Activated CD4-positive, alpha-beta T cell treated with anti-CD3 and anti-CD28 coated beads, Interleukin-2, amount 10 ng/mL, durations not matched to agents 7 days and 5 days (primary cell): ENCODE data around the gene TMEM126B. TPM values are rescaled to one million over a fixed set of nuclear protein-coding genes. Genes with fewer than 3 reads are reported as not detected.
"Not testable (repeated sequence)": the region's sequence is repeated elsewhere in the genome, so short reads cannot be mapped to it uniquely, and the experiment has no call there.

Experiments
- CTCF ChIA-PET: fragments of 350-600 bp; sonication (Branson Sonifier 250); formaldehyde crosslinking; loops from one replicate; lab custom pipeline; 2021; ENCODE audit warnings: antibody characterized with exemption; lab: Charles Lee
- POLR2A ChIA-PET: fragments of 350-600 bp; sonication (Branson Sonifier 250); formaldehyde crosslinking; loops from one replicate; lab custom pipeline; 2021; ENCODE audit warnings: antibody characterized with exemption; lab: Charles Lee
- DNase-seq: peaks from one replicate; pipeline ENCODE4 v3.0.0-alpha.2; 2020
- H3K27ac Mint-ChIP-seq: one replicate; pipeline ENCODE4 v1.8.0; 2021; ENCODE audit warnings: mild to moderate bottlenecking, moderate library complexity, mixed read lengths
- H3K27me3 Mint-ChIP-seq: one replicate; pipeline ENCODE4 v1.8.0; 2021; ENCODE audit warnings: mixed read lengths
- H3K36me3 Mint-ChIP-seq: one replicate; pipeline ENCODE4 v1.8.0; 2021; ENCODE audit warnings: low read depth, mixed read lengths
- H3K4me1 Mint-ChIP-seq: one replicate; pipeline ENCODE4 v1.8.0; 2021; ENCODE audit warnings: mixed read lengths
- H3K4me3 Mint-ChIP-seq: one replicate; pipeline ENCODE4 v1.8.0; 2021; ENCODE audit warnings: mild to moderate bottlenecking, moderate library complexity, mixed read lengths
- H3K9me3 Mint-ChIP-seq: one replicate; pipeline ENCODE4 v1.8.0; 2021; ENCODE audit warnings: mixed read lengths
- total RNA-seq, 2 experiments: library from RNA; stranded (reverse); gene quantifications; one replicate each; pipeline ENCODE4 v1.2.3, GENCODE V29; 2021

Gene TMEM126B
- total RNA-seq, 2 experiments from 2014 or later, result 52.7 to 56.7 TPM

- no peaks in the 10 kb centered on the region for H3K27me3 Mint-ChIP-seq
- H3K36me3 Mint-ChIP-seq, result peaks cover 25% of the 10 kb centered on the region
- ChIA-PET POLR2A (no interaction called here), CTCF (interaction anchor here (0.6 kb wide), 1 partner anchor 47 kb away, joined by 4 read pairs; no protein-coding TSS in a partner anchor)
- H3K9me3 Mint-ChIP-seq, result no peaks in the 10 kb centered on the region
- no peak overlapping the region for H3K27ac Mint-ChIP-seq
- DNase-seq, result no peak
- no peak overlapping the region for H3K4me3 Mint-ChIP-seq
- peaks cover 51% of the 10 kb centered on the region for H3K4me1 Mint-ChIP-seq
These were observed 24.5 kb downstream of the TMEM126B start for GRCh38 chr11:85652786-85653447.

GRCh38 chr11:85654343-85654742, 25.9 kb downstream of the TMEM126B start:
- H3K27me3 Mint-ChIP-seq, H3K9me3 Mint-ChIP-seq, POLR2A ChIA-PET, H3K4me3 Mint-ChIP-seq, DNase-seq, H3K27ac Mint-ChIP-seq: not testable (repeated sequence)
- peaks cover 31% of the 10 kb centered on the region for H3K36me3 Mint-ChIP-seq
- peaks cover 49% of the 10 kb centered on the region for H3K4me1 Mint-ChIP-seq
- CTCF ChIA-PET, result interaction anchor here (1.4 kb wide), 1 partner anchor 11 kb away, joined by 4 read pairs; the partner anchor contains the start of gene CREBZF

- Mint-ChIP-seq H3K27ac (no peak overlapping the region), H3K36me3 (peaks cover 48% of the 10 kb centered on the region), H3K27me3 (no peaks in the 10 kb centered on the region), H3K4me1 (peaks cover 57% of the 10 kb centered on the region), H3K4me3 (no peak overlapping the region), H3K9me3 (no peaks in the 10 kb centered on the region)
- no peak for DNase-seq
- CTCF ChIA-PET, result interaction anchor here (0.6 kb wide), 1 partner anchor 611 kb away, joined by 3 read pairs; no protein-coding TSS in a partner anchor
- POLR2A ChIA-PET, result no interaction called here
These were observed 28.4 kb downstream of the TMEM126B start for GRCh38 chr11:85656777-85657176.

- peaks cover 54% of the 10 kb centered on the region for H3K36me3 Mint-ChIP-seq
- CTCF ChIA-PET, result interaction anchor here (1.5 kb wide), 1 partner anchor 10 kb away, joined by 3 read pairs; no protein-coding TSS in a partner anchor
- no peak overlapping the region for H3K4me3 Mint-ChIP-seq
- peaks cover 54% of the 10 kb centered on the region for H3K4me1 Mint-ChIP-seq
- no peak overlapping the region for H3K27ac Mint-ChIP-seq
- POLR2A ChIA-PET, result no interaction called here
- DNase-seq, result no peak
- H3K9me3 Mint-ChIP-seq, result no peaks in the 10 kb centered on the region
- no peaks in the 10 kb centered on the region for H3K27me3 Mint-ChIP-seq
These were observed 29.8 kb downstream of the TMEM126B start for GRCh38 chr11:85658180-85658579.

- peak overlapping the region; percentile 100 for H3K4me3 Mint-ChIP-seq
- peaks cover 51% of the 10 kb centered on the region for H3K36me3 Mint-ChIP-seq
- peaks cover 49% of the 10 kb centered on the region for H3K4me1 Mint-ChIP-seq
- no peak for DNase-seq
- peak overlapping the region; percentile 9 for H3K27ac Mint-ChIP-seq
- H3K9me3 Mint-ChIP-seq, result no peaks in the 10 kb centered on the region
- ChIA-PET CTCF (interaction anchor here (0.9 to 1.3 kb wide), 2 partner anchors 43 to 86 kb away, joined by 3 to 4 read pairs; no protein-coding TSS in a partner anchor), POLR2A (interaction anchor here (0.6 kb wide), 1 partner anchor 34 kb away, joined by 3 read pairs; the partner anchor contains the start of gene TMEM126B)
- no peaks in the 10 kb centered on the region for H3K27me3 Mint-ChIP-seq
These were observed 33.7 kb downstream of the TMEM126B start for GRCh38 chr11:85661972-85662664.

GRCh38 chr11:85663080-85663752, 34.8 kb downstream of the TMEM126B start:
- peaks cover 46% of the 10 kb centered on the region for H3K4me1 Mint-ChIP-seq
- CTCF ChIA-PET, result interaction anchor here (0.6 to 2.8 kb wide), 4 partner anchors 15 to 191 kb away, joined by 3 to 16 read pairs (median 4); partner anchors contain the start of gene TMEM126A
- peak overlapping the region; percentile 100 for H3K4me3 Mint-ChIP-seq
- peaks cover 49% of the 10 kb centered on the region for H3K36me3 Mint-ChIP-seq
- POLR2A ChIA-PET, result interaction anchor here (0.6 kb wide), 1 partner anchor 208 kb away, joined by 9 read pairs; no protein-coding TSS in a partner anchor
- H3K27me3 Mint-ChIP-seq, result no peaks in the 10 kb centered on the region
- no peaks in the 10 kb centered on the region for H3K9me3 Mint-ChIP-seq
- H3K27ac Mint-ChIP-seq, result peak overlapping the region; percentile 100
- DNase-seq, result no peak

- peaks cover 40% of the 10 kb centered on the region for H3K4me1 Mint-ChIP-seq
- CTCF ChIA-PET, result interaction anchor here (0.6 to 2.8 kb wide), 8 partner anchors 15 to 191 kb away, joined by 3 to 16 read pairs (median 3); partner anchors contain the start of gene TMEM126A
- peak overlapping the region; percentile 100 for H3K4me3 Mint-ChIP-seq
- POLR2A ChIA-PET, result interaction anchor here (0.6 kb wide), 1 partner anchor 207 kb away, joined by 9 read pairs; no protein-coding TSS in a partner anchor
- peak overlapping the region; percentile 100 for H3K27ac Mint-ChIP-seq
- H3K27me3 Mint-ChIP-seq, result no peaks in the 10 kb centered on the region
- H3K36me3 Mint-ChIP-seq, result peaks cover 45% of the 10 kb centered on the region
- no peaks in the 10 kb centered on the region for H3K9me3 Mint-ChIP-seq
- DNase-seq, result peak; percentile 92
These were observed 35.6 kb downstream of the TMEM126B start for GRCh38 chr11:85663753-85664614.

GRCh38 chr11:85664615-85665481, 36.5 kb downstream of the TMEM126B start, which contains the start of gene CREBZF:
Gene CREBZF (minus strand): TSS chr11:85665129. CDS start chr11:85664875, 254 bp downstream.
- ChIA-PET CTCF (interaction anchor here (0.5 to 2.8 kb wide), 7 partner anchors 11 to 636 kb away, joined by 3 to 16 read pairs (median 4); partner anchors contain the start of gene TMEM126A), POLR2A (interaction anchor here (0.7 to 0.9 kb wide), 2 partner anchors 25 to 149 kb away, joined by 3 to 4 read pairs; no protein-coding TSS in a partner anchor)
- H3K9me3 Mint-ChIP-seq, result no peaks in the 10 kb centered on the region
- H3K36me3 Mint-ChIP-seq, result peaks cover 39% of the 10 kb centered on the region
- H3K4me1 Mint-ChIP-seq, result peaks cover 33% of the 10 kb centered on the region
- H3K4me3 Mint-ChIP-seq, result peak within 1 kb of the TSS; percentile 100
- DNase-seq, result peak; percentile 94
- H3K27me3 Mint-ChIP-seq, result no peaks in the 10 kb centered on the region
- H3K27ac Mint-ChIP-seq, result peak within 1 kb of the TSS; percentile 100

- Mint-ChIP-seq H3K27ac (peak overlapping the region; percentile 100), H3K4me3 (peak overlapping the region; percentile 100), H3K27me3 (no peaks in the 10 kb centered on the region), H3K36me3 (peaks cover 30% of the 10 kb centered on the region), H3K4me1 (peaks cover 24% of the 10 kb centered on the region), H3K9me3 (no peaks in the 10 kb centered on the region)
- DNase-seq, result no peak
- ChIA-PET CTCF (no interaction called here), POLR2A (interaction anchor here (0.9 kb wide), 1 partner anchor 149 kb away, joined by 3 read pairs; no protein-coding TSS in a partner anchor)
These were observed 37.3 kb downstream of the TMEM126B start for GRCh38 chr11:85665733-85666132.

- Mint-ChIP-seq H3K4me3 (no peak overlapping the region), H3K4me1 (peaks cover 15% of the 10 kb centered on the region), H3K9me3 (peaks cover 2% of the 10 kb centered on the region), H3K36me3 (peaks cover 21% of the 10 kb centered on the region), H3K27me3 (no peaks in the 10 kb centered on the region), H3K27ac (no peak overlapping the region)
- ChIA-PET POLR2A (no interaction called here), CTCF (no interaction called here)
- no peak for DNase-seq
These were observed 38.3 kb downstream of the TMEM126B start for GRCh38 chr11:85666687-85667086.
